AG08395 (cell line): ENCODE results near the gene TBX19.
A peak's percentile ranks its signal among the peaks of the same experiment; 100 is the strongest.

ENCODE experiments used
- DNase-seq: peaks from one replicate; pipeline ENCODE4 v3.0.0; 2012; ENCODE audit warnings: mixed read lengths, low spot score

The TBX19 gene

DNA sequence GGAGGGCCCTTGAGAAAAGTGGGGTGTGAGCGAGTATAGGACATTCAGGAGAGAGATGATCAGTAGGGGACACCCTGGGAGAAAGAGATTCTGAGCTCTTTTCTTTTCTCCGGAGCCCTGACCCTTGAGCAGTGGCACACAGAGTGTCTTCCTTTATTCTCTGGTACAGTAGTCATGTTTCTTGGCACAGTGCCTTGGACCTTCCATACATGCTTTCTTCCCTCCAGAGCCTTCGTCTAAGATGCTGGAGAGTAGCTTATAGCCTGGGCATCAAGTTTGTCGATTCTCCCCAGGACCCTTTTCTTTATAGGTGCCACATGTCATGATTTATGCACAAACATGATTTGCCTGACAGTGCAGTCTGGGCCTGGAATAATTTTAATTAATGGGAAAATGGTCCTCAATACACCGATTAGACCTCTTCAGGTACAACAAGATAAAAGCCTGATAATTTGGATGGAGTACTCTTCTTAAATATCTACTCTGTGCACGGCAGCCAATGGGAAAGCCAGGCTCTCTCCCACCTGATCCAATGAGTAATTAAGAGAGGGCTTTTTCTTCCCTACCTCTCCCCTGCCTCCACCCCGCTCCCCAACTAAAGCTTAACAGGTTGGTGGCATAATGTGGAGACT is at the start of gene TBX19:
TBX19 (plus strand) TSS at position 582 of the 632 bp plus-strand sequence. CDS start 214 bp downstream, outside the sequence.
- no peak for DNase-seq

DNA sequence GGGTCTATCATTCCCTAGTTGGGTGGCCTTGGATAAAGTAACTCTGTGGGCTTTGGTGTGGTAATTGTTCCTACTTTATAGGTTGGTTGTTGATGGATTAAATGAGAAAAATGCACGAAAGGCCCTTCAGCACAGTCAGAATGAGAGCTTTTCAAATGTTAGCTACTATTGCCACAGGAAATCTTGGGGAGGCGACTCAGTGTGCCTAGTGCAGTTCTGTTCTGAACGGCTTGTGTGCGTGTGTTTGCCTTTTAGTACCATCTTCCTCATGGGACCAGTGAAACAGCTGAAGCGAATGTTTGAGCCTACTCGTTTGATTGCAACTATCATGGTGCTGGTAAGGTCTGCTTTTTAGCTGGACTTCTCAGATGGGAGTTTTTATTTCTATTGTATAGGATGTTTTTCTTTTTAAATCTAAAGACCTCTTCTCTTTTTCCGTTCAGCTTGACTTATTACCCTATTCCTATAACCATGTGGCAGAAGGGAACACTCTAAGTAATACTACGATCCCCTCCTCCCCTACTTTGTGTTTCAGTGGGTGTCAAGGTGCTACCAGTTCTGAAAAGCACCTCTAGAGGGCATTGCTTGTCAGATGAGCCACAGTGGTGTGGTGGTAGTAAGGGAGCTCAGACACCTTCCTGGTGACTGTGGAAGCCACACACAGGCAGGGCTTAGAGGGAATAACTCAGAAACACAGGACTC is 45.7 kb upstream of the TBX19 start:
- peak; percentile 64 for DNase-seq

GRCh38 chr1:168235548-168235885 is 45.2 kb upstream of the TBX19 start:
- DNase-seq, result peak; percentile 48

DNA sequence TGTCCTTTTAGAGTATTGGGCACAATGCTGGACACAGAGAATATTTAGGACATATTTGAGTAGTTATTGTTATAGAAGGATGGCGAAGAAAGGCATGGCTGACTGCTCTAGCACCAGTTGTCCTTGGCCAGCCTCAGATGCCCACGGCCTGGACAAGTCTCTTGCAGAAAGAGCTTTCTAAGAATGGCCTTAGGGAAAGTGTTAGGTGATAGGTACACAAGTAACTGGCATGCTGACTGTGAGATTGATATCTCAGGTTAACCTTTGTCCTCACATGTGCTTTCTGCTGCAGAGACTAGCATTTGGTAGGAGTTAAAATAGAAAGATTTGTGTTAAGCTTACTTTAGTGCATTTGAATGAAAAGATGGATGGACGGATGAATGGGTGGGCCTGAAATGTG is 44.7 kb upstream of the TBX19 start:
- no peak for DNase-seq

- no peak for DNase-seq
Observed at GRCh38 chr1:168236836-168237611, 43.7 kb upstream of the TBX19 start.

GRCh38 chr1:168243198-168243597 is 37.5 kb upstream of the TBX19 start:
- no peak for DNase-seq

DNA sequence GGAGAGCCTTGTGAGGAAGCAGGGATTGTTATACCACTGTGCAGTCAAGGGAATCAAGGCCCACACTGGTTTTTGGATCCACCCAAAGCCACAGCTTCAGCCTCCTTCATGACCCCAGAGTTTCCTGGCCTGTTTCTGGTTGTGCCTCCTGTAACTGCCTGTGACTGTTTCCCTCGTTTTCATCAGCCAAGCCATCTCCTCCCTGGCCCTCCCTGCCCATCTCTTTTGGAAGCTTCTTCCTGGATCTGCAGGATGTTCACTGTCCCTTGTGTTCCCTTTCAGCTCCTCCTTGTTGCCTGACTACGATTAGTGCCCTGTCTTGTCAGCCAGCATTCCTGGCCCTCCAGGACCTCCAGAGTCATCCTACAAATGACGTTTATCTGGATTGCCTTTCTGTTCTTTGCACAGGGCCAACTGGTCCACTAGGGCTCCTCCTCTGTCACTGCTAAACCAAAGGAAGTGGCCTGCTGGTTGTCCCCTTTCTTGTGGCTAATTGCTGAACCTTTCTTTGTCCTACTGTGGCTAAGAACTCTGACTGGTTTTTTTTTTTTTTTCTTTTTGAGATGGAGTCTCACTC is 37.0 kb upstream of the TBX19 start:
- DNase-seq, result no peak

GRCh38 chr1:168245042-168245441 is 35.6 kb upstream of the TBX19 start:
- DNase-seq, result no peak

DNA sequence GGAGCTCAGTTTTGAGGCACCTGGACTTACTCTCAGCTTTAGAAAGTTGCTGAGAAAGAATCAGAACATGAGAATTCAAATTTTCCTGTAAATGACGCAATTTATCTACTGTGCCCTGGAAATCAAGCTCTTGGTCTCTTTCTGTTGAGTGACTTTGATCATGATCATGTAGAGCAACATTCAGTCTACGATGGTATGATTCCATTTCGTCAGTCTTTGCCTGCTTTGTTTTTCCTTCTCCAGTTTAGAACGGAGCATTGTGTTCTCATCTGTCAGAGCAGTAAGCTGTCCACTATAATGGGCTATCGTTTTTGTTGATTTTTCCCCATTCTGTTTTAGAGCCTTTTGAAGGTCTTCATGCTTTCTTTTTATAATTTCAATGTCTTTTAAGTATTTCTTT is 34.2 kb upstream of the TBX19 start:
- DNase-seq, result no peak

DNA sequence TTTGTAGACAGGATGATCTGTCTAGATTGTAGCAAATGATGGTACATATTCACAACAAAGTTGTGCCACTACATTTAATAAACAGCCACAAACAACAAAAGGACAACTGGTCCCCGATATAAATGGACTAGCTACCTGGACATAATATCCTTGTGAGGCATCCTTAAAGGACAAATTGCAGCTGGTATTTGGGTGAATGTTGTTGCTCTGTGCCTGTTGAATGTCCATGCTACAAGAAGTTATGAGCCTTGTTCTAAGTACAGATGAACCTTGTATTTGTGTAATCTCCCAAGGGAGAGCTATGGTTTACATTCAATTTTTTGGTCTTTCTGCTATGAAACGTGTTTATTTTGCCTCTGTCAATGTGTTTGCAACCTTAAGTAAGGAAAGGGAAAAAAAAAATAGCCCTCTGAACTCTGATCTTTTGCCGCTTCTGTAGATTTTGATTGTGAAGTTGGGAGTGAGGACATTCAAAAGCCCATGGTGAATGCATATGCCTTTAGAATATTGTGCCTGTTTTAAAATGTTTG is 28.4 kb upstream of the TBX19 start:
- DNase-seq, result no peak

GRCh38 chr1:168256164-168256563 is 24.5 kb upstream of the TBX19 start:
- no peak for DNase-seq

DNA sequence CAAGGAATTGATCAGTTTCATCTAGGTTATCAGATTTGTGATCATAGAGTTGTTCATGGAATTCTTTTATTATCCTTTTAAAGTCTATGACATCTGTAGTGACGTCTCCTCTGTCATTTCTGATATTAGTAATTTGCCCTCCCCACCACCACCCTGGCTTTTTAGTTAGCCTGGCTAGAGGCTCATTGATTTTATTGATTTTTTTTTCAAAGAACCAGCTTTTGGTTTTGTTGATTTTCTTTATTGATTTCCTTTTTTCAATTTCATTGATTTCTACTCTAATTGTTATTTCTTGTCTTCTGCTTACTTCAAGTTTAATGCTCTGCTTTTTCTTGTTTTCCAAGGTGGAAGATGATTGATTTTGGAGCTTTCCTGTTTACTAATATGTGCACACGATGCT is 23.3 kb upstream of the TBX19 start:
- DNase-seq, result no peak

DNA sequence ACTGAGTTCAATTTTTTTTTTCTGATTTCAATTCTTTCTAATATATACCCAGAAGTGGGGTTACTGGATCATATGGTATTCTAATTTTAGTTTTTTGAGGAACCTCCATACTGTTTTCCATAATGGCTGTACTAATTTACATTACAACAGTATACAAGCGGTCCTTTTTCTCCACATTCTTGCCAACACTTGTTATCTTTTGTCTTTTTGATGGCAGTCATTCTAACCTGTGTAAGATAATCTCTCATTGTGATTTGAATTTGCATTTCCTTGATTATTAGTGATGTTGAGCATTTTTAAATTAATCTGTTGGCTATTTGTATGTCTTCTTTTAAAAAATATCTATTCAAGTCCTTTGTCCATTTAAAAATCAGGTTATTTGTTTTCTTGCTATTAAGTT is 21.1 kb upstream of the TBX19 start:
- no peak for DNase-seq

DNA sequence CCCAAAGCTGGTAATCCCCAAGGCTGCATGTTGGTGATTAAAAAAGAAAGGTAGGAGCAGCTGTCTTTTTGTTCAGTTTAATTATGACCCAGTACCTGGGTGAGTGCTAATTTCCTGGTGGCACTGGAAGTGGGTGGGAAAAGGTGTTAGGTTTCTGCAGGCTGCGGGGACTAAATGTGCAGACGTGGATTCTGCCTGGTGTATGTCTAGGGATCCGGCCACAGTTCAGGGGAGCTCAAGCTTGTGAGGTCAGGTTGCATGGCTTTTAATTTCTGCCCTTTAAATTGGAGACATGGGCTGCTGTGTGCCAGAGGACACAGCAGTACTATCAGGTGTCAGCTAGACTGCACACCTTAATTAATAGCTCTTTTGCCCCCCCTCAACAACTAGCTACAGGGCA is 20.3 kb upstream of the TBX19 start:
- DNase-seq, result no peak

- peak; percentile 70 for DNase-seq
Observed at GRCh38 chr1:168261390-168261789, 19.3 kb upstream of the TBX19 start.

DNA sequence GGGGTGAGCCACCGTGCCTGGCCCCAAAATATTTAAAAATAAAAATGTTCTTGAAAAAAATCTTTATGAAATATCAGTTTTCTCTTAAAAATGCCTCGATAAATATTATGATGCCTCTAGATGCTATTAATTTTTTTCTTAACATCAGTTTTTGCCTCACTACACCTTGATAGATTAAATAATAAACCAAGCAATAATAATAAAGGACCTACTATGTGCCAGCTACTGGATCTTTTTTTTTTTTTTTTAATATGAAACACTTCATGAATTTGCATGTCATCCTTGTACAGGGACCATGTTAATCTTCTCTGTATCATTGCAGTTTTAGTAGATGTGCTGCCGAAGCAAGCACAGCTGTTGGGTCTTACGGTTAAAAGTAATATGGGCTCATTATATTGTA is 17.5 kb upstream of the TBX19 start:
- no peak for DNase-seq

DNA sequence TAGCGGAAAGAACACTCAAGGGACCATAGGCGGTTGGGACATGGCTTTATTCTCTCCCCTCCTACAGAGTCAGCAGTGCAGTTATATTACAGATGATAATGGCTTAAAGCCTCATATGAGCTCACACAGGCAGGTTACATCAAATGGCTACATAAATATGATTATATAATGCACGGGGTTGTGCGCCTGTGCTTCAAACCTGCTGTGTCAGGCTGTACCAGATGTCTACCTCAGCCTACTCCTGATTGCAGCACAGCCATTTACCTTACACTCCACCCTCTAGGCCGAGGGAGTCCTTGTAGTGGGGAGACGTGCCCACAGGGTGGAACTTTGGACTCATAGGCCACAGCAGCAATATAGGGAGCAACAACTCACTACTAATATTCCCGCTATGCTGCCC is 16.4 kb upstream of the TBX19 start:
- no peak for DNase-seq

GRCh38 chr1:168265596-168265995 is 15.1 kb upstream of the TBX19 start:
- DNase-seq, result no peak

- DNase-seq, result no peak
Observed at GRCh38 chr1:168266644-168267186, 14.0 kb upstream of the TBX19 start.

DNA sequence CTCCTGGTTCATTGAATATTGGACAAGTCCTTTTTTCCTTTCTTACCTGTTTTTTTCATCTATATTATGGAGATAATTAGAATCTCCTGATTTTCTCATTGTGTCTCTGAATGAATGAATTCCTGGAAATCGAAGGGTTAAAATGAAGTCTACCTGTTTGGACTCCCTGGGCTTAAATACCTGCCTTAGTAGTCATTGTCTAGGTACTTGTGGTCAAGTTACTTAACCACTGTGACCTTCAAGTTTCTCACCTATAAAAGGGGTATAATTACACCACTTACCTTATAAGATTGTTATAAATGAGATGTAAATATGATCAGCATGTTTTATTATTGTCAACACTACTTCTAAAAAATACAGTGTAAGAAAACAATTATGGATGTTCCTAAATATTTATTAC is 9.0 kb upstream of the TBX19 start:
- no peak for DNase-seq

DNA sequence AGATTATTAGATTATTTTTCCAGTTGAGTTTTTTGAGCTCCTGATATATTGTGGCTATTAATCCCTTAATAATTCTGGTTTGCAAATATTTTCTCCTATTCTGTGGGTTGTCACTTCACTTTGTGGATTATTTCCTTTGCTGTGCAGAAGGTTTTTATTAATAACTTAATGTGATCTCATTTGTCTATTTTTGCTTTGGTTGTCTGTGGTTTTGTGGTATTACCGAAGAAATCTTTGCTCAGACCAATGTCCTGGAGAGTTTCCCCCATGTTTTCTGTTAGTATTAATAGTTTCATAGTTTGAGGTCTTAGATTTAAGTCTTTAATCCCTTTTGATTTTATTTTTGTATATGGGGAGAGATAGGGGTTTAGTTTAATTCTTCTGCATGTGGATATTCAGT is 7.1 kb upstream of the TBX19 start:
- no peak for DNase-seq

DNA sequence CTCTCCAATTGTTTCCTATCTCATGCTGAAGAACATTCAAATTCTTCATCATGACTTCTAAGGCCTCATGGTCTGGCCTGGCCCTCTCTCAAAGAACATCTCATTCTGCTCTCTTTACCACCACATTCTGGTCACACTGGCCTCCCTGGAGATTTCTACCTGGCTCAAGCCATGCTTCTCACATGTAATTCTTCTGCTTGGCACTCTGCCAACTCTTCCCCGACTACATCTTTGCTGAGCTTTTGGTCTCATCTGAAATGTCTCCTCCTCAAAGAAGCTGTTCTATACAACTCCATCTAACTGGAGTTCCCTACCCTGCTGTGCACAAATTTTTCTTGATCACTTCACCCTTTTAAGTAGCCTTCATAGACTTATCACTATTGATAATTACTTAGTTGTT is 1.4 kb upstream of the TBX19 start:
- no peak for DNase-seq
